SU-DHL-6 (cell line): ENCODE results near the gene VGF.

Experiments
- H2AFZ ChIP-seq: fragments of 200-600 bp; sonication (generic); 2 replicates; pipeline ENCODE4 v1.6.1; 2014; ENCODE audit warnings: low read depth, mild to moderate bottlenecking, moderate library complexity, mixed read lengths, antibody characterized with exemption, low read length; ENCODE audit not compliant: severe bottlenecking
- H3F3A ChIP-seq: fragments of 200-600 bp; shearing (Covaris generic); 2 replicates; pipeline ENCODE4 v1.6.0; 2016; ENCODE audit warnings: antibody characterized with exemption, mild to moderate bottlenecking; ENCODE audit not compliant: insufficient read depth
- H3K27ac ChIP-seq: fragments of 200-600 bp; sonication (generic); 2 replicates; pipeline ENCODE4 v1.5.1; 2016; ENCODE audit warnings: low read depth, mild to moderate bottlenecking, low read length, moderate library complexity, mixed read lengths
- H3K27me3 ChIP-seq: fragments of 200-600 bp; sonication (generic), shearing (Covaris generic); 2 replicates; pipeline ENCODE4 v1.6.0; 2014; ENCODE audit warnings: mild to moderate bottlenecking, low read length
- H3K36me3 ChIP-seq: fragments of 200-600 bp; sonication (generic); 2 replicates; pipeline ENCODE4 v1.6.1; 2014; ENCODE audit warnings: mild to moderate bottlenecking, low read length, mixed read lengths
- H3K4me2 ChIP-seq: fragments of 300-600, 200-600 bp; shearing (Covaris generic), sonication (generic); 2 replicates; pipeline ENCODE4 v1.6.0; 2014; ENCODE audit warnings: low read length, low read depth, mild to moderate bottlenecking; ENCODE audit not compliant: poor library complexity, severe bottlenecking
- H3K4me3 ChIP-seq: fragments of 200-600 bp; sonication (generic); 2 replicates; pipeline ENCODE4 v1.5.1; 2014; ENCODE audit warnings: antibody characterized with exemption, low read length, mild to moderate bottlenecking, mixed read lengths; ENCODE audit not compliant: insufficient read depth, poor library complexity, severe bottlenecking
- H3K79me2 ChIP-seq: fragments of 200-600 bp; sonication (generic); 2 replicates; pipeline ENCODE4 v1.6.1; 2014; ENCODE audit warnings: mild to moderate bottlenecking, low read length, moderate library complexity; ENCODE audit not compliant: insufficient read depth
- H3K9ac ChIP-seq: fragments of 200-600 bp; sonication (generic); 2 replicates; pipeline ENCODE4 v1.7.0; 2014; ENCODE audit warnings: mild to moderate bottlenecking, low read length
- H3K9me2 ChIP-seq: fragments of 200-600 bp; sonication (generic); replicated peaks from 2 replicates; pipeline ENCODE4 v1.6.1; 2014; ENCODE audit warnings: low read length; ENCODE audit not compliant: insufficient read depth
- H3K9me3 ChIP-seq: fragments of 200-600 bp; sonication (generic); 2 replicates; pipeline ENCODE4 v1.6.1; 2014; ENCODE audit warnings: low read length, mixed read lengths; ENCODE audit not compliant: insufficient read depth
- H4K20me1 ChIP-seq: fragments of 200-600 bp; sonication (generic); 2 replicates; pipeline ENCODE4 v1.6.1; 2014; ENCODE audit warnings: low read depth, mild to moderate bottlenecking, antibody characterized with exemption, low read length, moderate library complexity, mixed read lengths
- EZH2phosphoT487 ChIP-seq: fragments of 200-600 bp; sonication (generic), shearing (Covaris generic); conservative IDR thresholded peaks from 2 replicates; pipeline ENCODE4 v1.6.1; 2018; ENCODE audit warnings: mild to moderate bottlenecking, antibody characterized with exemption, low read length, moderate library complexity, mixed read lengths
- TF ChIP-seq, protein P1 (sequence below): fragments of 200-600 bp; sonication (generic); IDR thresholded peaks from one replicate; pipeline ENCODE4 v1.5.1; 2017; ENCODE audit warnings: antibody characterized with exemption, mild to moderate bottlenecking, low read length, moderate library complexity; ENCODE audit not compliant: insufficient read depth, poor library complexity, severe bottlenecking

VGF gene

DNA sequence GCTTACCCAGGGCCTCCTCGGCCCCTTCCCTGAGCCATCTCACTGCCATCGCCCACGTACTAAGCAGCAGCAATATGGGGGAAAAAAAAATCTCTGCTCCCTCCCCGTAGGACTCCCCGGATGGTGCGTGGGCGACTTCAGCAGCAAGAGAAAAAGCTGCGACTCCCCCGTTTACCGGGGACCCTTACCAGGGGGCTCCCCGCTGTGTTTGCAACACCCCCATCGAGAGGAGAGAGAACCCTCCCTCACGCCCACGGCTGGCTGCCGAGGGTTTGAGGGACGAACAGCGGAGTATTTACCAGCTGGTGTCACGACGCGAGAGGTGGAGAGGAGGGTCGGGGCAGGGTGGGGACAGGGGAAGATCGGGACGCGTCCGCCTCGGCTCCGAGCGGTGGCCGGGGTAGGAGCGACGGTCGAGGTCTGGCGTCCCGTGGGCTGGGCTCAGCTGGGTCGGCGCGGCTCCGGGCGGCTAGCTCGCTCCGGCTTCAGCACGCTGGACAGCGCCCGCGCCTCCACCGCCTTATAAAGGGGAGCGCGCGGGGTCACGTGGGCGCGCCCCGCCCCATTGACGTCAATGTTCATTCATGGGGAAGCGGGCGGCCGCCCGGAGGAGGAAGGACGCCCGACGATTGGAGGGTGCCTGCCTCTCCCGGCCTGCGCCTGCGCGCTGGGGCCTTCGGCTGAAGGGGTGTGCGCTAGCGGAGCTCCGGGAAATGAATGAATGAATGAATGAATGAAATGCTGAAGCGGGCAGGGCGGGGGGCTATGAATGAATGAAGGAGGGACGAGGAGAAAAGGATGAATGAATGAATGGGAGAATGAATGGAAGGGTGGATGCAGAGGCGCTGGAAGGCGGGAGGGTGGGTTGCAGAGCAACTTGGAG is at the start of gene VGF:
Gene VGF (minus strand): TSS at position 495 of the 883 bp plus-strand sequence. CDS start 726 bp downstream, outside the sequence.
- peaks cover 7% of the 10 kb centered on the region; the same call in 1 of the 2 replicates for H3F3A ChIP-seq
- no peaks in the 10 kb centered on the region for H3K27me3 ChIP-seq
- TF ChIP-seq, protein P1, sequence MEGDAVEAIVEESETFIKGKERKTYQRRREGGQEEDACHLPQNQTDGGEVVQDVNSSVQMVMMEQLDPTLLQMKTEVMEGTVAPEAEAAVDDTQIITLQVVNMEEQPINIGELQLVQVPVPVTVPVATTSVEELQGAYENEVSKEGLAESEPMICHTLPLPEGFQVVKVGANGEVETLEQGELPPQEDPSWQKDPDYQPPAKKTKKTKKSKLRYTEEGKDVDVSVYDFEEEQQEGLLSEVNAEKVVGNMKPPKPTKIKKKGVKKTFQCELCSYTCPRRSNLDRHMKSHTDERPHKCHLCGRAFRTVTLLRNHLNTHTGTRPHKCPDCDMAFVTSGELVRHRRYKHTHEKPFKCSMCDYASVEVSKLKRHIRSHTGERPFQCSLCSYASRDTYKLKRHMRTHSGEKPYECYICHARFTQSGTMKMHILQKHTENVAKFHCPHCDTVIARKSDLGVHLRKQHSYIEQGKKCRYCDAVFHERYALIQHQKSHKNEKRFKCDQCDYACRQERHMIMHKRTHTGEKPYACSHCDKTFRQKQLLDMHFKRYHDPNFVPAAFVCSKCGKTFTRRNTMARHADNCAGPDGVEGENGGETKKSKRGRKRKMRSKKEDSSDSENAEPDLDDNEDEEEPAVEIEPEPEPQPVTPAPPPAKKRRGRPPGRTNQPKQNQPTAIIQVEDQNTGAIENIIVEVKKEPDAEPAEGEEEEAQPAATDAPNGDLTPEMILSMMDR, result no peak
- TF ChIP-seq EZH2phosphoT487, result no peak
- H4K20me1 ChIP-seq, result no peaks in the 10 kb centered on the region
- H3K27ac ChIP-seq, result no peak within 1 kb of the TSS
- peak within 1 kb of the TSS; percentile 37 for H3K4me2 ChIP-seq
- no peaks in the 10 kb centered on the region for H3K36me3 ChIP-seq
- peak within 1 kb of the TSS; percentile 11 for H3K4me3 ChIP-seq
- H3K79me2 ChIP-seq, result no peaks in the 10 kb centered on the region
- H3K9me2 ChIP-seq, result no peaks in the 10 kb centered on the region
- no peak within 1 kb of the TSS for H3K9ac ChIP-seq
- no peak within 1 kb of the TSS for H2AFZ ChIP-seq
- H3K9me3 ChIP-seq, result no peaks in the 10 kb centered on the region

DNA sequence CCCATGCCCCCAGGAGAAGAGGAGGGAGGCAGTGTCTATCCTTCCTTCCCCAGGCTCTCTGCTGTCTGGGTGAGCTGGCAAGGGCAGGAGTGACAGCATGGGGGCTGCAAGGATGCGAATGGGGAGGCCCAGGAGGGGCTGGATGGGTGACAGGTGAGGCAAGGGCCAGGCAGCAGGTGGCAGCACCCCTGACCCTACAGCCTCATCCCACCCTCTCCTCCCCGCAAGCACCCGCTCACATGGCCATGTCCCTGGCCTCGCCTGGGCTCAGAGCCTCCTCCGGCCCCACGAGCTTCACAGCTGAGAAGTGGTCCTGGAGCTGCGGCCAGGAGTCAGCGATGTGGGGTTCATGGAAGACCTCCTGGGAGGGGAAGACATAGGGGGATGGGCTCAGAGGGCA is 46.6 kb upstream of the VGF start:
- Histone ChIP-seq H3K36me3 (no peaks in the 10 kb centered on the region), H3K4me2 (no peak overlapping the region), H3K79me2 (no peaks in the 10 kb centered on the region), H3K9me3 (no peaks in the 10 kb centered on the region), H3K27ac (no peak overlapping the region), H3K9ac (no peak overlapping the region), H3K9me2 (no peaks in the 10 kb centered on the region), H3F3A (no peaks in the 10 kb centered on the region), H3K4me3 (no peak overlapping the region), H4K20me1 (no peaks in the 10 kb centered on the region), H3K27me3 (no peaks in the 10 kb centered on the region), H2AFZ (no peak overlapping the region)
- no peak for TF ChIP-seq EZH2phosphoT487
- TF ChIP-seq, protein P1, result no peak

DNA sequence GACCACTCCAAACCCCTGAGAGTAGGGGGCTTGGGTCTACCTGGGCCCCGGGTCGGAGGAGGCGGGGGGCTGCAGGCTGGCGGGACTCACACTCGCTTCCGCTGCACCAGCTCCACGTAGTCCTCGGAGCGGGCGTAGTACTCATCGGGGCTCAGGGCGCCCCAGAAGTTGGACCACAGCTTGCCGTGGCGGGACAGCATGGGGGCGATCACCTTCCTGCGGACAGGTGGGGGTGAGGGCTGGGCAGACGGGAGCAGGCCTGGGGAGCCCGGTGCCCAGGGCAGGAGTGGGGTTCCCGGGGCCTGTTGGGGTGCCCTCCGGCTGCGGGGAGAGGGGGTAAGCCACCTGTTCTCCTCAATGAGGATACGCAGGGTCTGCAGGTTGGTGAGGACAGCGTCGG is 46.1 kb upstream of the VGF start:
- Histone ChIP-seq H3K9ac (no peak overlapping the region), H3K9me2 (no peaks in the 10 kb centered on the region)
- TF ChIP-seq EZH2phosphoT487, result no peak
- TF ChIP-seq, protein P1, result no peak

More for the DNA sequence above, 46.1 kb upstream of the VGF start:
- Histone ChIP-seq H3K4me3 (no peak overlapping the region), H3K9me3 (no peaks in the 10 kb centered on the region), H3K27me3 (no peaks in the 10 kb centered on the region), H3K27ac (no peak overlapping the region), H3F3A (no peaks in the 10 kb centered on the region), H3K4me2 (no peak overlapping the region), H3K36me3 (no peaks in the 10 kb centered on the region), H4K20me1 (no peaks in the 10 kb centered on the region), H3K79me2 (no peaks in the 10 kb centered on the region), H2AFZ (no peak overlapping the region)
